Measurements from ENCODE around the gene EIF1AX. TPM values are rescaled to one million over a fixed set of nuclear protein-coding genes. Genes with fewer than 3 reads are reported as not detected.
A peak's percentile ranks its signal among the peaks of the same experiment; 100 is the strongest.

The EIF1AX gene
- total RNA-seq, 1 donor from 2014 or later, result 60.5 TPM

DNA sequence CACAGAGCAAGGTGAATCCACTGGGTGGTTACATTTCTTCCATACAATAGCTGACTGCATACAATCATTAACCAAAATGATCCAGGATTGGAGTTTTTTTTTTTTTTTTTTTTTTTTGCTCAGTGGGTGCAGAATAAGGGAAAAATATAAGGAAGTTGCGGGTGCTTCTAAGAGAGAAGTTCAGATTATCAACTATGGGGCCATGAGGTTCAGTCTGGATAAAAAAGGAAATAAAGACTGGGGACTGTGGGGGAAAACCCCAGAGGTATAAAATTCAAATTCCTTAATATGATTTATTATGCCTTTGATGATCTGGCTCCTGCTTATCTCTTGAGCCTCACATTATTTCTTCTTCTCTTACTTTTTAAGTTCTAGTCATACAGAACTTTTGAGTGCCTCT, 5.9 kb upstream of the EIF1AX start:
- H3K9me3 Mint-ChIP-seq (ENCODE audit: low read depth), result peaks cover 11% of the 10 kb centered on the region
- H3K27me3 Mint-ChIP-seq (ENCODE audit: low read depth), result no peaks in the 10 kb centered on the region
- no peak for DNase-seq (ENCODE audit: low spot score)
- TF ChIP-seq, protein P1, sequence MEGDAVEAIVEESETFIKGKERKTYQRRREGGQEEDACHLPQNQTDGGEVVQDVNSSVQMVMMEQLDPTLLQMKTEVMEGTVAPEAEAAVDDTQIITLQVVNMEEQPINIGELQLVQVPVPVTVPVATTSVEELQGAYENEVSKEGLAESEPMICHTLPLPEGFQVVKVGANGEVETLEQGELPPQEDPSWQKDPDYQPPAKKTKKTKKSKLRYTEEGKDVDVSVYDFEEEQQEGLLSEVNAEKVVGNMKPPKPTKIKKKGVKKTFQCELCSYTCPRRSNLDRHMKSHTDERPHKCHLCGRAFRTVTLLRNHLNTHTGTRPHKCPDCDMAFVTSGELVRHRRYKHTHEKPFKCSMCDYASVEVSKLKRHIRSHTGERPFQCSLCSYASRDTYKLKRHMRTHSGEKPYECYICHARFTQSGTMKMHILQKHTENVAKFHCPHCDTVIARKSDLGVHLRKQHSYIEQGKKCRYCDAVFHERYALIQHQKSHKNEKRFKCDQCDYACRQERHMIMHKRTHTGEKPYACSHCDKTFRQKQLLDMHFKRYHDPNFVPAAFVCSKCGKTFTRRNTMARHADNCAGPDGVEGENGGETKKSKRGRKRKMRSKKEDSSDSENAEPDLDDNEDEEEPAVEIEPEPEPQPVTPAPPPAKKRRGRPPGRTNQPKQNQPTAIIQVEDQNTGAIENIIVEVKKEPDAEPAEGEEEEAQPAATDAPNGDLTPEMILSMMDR (IDR thresholded peaks at IDR 0.05), result no peak
- H3K36me3 Mint-ChIP-seq (ENCODE audit: low read depth), result peaks cover 2% of the 10 kb centered on the region
- H3K4me1 Mint-ChIP-seq (ENCODE audit: low read depth), result no peaks in the 10 kb centered on the region
- no peak overlapping the region for H3K4me3 Mint-ChIP-seq (ENCODE audit: unreplicated experiment)
- no peak overlapping the region for H3K27ac Mint-ChIP-seq (ENCODE audit: unreplicated experiment)

DNA sequence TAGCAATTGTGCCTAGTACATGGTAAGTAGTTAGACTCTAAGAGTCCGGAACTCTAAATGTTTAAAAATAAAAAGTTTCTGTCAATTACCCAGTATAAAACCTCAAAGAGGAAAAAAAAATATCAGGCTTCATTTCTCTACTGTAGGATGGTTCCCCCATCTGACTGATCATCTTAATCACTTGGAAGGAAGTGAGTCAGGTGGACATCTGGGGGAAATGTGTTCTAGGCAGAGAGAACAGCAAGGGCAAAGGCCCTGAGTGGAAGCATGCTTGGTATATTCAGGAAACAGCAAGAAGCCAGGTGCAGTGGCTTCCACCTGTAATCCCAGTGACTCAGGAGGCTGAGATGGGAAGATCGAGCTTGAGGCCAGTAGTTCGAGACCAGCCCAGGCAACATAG, 2.9 kb upstream of the EIF1AX start:
- Mint-ChIP-seq H3K4me1 (ENCODE audit: low read depth) (peaks cover 10% of the 10 kb centered on the region), H3K27me3 (ENCODE audit: low read depth) (no peaks in the 10 kb centered on the region), H3K27ac (ENCODE audit: unreplicated experiment) (no peak overlapping the region), H3K9me3 (ENCODE audit: low read depth) (peaks cover 6% of the 10 kb centered on the region), H3K4me3 (ENCODE audit: unreplicated experiment) (no peak overlapping the region), H3K36me3 (ENCODE audit: low read depth) (no peaks in the 10 kb centered on the region)
- DNase-seq (ENCODE audit: low spot score), result no peak
- TF ChIP-seq, protein P1 (IDR thresholded peaks at IDR 0.05), result no peak

DNA sequence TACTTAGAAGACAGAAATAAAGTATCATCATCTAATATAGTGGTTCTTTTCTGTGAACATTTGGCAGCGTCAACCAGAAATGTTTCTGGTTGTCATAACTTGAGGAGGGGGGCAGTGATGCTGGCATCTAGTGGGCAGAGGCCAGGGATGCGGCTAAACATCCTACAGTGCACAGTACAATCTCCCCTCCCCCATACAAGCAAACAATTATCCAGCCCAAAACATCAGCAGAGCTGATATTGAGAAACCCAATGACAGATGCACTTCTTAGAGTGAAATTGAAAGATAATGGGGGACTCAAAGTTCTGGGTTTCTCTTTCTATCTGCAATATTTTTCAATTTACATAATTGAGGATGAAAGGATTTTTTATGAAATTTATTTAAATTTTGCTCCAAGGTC, 1.9 kb upstream of the EIF1AX start:
- Mint-ChIP-seq H3K9me3 (ENCODE audit: low read depth) (peaks cover 3% of the 10 kb centered on the region), H3K4me3 (ENCODE audit: unreplicated experiment) (no peak overlapping the region), H3K27me3 (ENCODE audit: low read depth) (no peaks in the 10 kb centered on the region), H3K4me1 (ENCODE audit: low read depth) (peaks cover 18% of the 10 kb centered on the region), H3K27ac (ENCODE audit: unreplicated experiment) (no peak overlapping the region), H3K36me3 (ENCODE audit: low read depth) (no peaks in the 10 kb centered on the region)
- no peak for DNase-seq (ENCODE audit: low spot score)
- TF ChIP-seq, protein P1 (IDR thresholded peaks at IDR 0.05), result no peak

DNA sequence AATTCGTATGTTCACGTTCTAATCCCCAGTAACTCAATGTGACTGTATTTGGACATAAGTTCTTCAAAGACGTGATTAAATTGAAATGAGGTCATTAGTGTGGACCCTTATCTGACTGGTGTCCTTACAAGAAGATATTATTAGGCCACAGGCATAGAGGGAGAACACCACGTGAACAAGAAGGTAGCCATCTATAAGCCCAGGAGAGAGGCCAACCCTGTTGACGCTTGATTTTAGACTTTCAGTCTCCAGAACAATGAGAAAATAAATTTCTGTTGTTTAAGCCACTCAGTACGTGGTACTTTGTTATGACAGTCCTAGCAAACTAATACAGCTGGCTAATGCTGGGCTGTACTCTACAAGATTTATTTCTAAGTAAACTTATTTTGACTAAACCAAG, 1.5 kb upstream of the EIF1AX start:
- TF ChIP-seq, protein P1 (IDR thresholded peaks at IDR 0.05), result no peak
- H3K27me3 Mint-ChIP-seq (ENCODE audit: low read depth), result no peaks in the 10 kb centered on the region
- peaks cover under 1% of the 10 kb centered on the region for H3K9me3 Mint-ChIP-seq (ENCODE audit: low read depth)
- no peak for DNase-seq (ENCODE audit: low spot score)
- H3K27ac Mint-ChIP-seq (ENCODE audit: unreplicated experiment), result no peak overlapping the region
- peaks cover 18% of the 10 kb centered on the region for H3K4me1 Mint-ChIP-seq (ENCODE audit: low read depth)
- H3K4me3 Mint-ChIP-seq (ENCODE audit: unreplicated experiment), result peak overlapping the region; percentile 42
- H3K36me3 Mint-ChIP-seq (ENCODE audit: low read depth), result no peaks in the 10 kb centered on the region

DNA sequence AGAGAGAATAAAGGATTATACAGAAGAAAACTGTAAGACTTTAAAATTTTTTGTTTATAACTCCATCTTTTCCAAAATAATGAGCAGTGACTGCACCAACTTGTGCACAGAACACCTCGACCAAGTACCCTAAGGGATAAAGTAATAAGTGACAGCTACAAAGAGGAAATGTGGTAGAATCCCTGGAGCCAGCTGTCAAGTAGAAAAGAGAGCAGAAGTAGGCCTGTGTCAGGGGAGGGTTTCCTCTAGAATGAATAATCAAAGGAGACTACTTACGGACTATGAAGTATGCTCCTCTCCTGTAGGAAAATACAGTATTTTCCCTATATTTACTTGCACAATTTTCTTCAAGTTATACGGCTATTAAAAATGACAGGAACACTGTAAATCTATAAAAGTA, 1.2 kb downstream of the EIF1AX start:
- TF ChIP-seq, protein P1 (IDR thresholded peaks at IDR 0.05), result no peak

More for the DNA sequence above, 1.2 kb downstream of the EIF1AX start:
- Mint-ChIP-seq H3K4me3 (ENCODE audit: unreplicated experiment) (peak overlapping the region; percentile 84), H3K36me3 (ENCODE audit: low read depth) (peaks cover 3% of the 10 kb centered on the region), H3K27ac (ENCODE audit: unreplicated experiment) (peak overlapping the region; percentile 67), H3K4me1 (ENCODE audit: low read depth) (peaks cover 18% of the 10 kb centered on the region), H3K9me3 (ENCODE audit: low read depth) (no peaks in the 10 kb centered on the region), H3K27me3 (ENCODE audit: low read depth) (no peaks in the 10 kb centered on the region)
- no peak for DNase-seq (ENCODE audit: low spot score)
